ENCODE results near the gene BOC.

- TF ChIP-seq, protein P1, sequence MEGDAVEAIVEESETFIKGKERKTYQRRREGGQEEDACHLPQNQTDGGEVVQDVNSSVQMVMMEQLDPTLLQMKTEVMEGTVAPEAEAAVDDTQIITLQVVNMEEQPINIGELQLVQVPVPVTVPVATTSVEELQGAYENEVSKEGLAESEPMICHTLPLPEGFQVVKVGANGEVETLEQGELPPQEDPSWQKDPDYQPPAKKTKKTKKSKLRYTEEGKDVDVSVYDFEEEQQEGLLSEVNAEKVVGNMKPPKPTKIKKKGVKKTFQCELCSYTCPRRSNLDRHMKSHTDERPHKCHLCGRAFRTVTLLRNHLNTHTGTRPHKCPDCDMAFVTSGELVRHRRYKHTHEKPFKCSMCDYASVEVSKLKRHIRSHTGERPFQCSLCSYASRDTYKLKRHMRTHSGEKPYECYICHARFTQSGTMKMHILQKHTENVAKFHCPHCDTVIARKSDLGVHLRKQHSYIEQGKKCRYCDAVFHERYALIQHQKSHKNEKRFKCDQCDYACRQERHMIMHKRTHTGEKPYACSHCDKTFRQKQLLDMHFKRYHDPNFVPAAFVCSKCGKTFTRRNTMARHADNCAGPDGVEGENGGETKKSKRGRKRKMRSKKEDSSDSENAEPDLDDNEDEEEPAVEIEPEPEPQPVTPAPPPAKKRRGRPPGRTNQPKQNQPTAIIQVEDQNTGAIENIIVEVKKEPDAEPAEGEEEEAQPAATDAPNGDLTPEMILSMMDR (conservative IDR thresholded peaks at IDR 0.05 in 1 of 2, IDR thresholded peaks at IDR 0.05 in 1 of 2; ENCODE audit: low read depth in 1 of 2, low read length in 2 of 2), result no peak
- TF ChIP-seq EZH2 (IDR thresholded peaks at IDR 0.05; ENCODE audit: low read length, missing control alignments), result no peak
Measured at GRCh38 chr3:113185194-113185835, 26.0 kb upstream of the BOC start.

Data from fibroblast of lung (primary cell).